GM13977 (cell line): Measurements from ENCODE around the gene BRD8.

Source experiments
- DNase-seq: peaks from one replicate; pipeline ENCODE4 v3.0.0; 2012; ENCODE audit warnings: low spot score
- in situ Hi-C: fragments of 300-500 bp; cut with MboI; formaldehyde crosslinking; loops from one replicate; pipeline ENCODE4 v1.12.0; 2022; ENCODE audit warnings: low sequenced_read_pairs, low pct_unique_long_range_greater_than_20kb, mixed read lengths, inconsistent platforms; ENCODE audit not compliant: unreplicated experiment
- TF ChIP-seq, protein P1 (sequence below): IDR thresholded peaks from 2 replicates; pipeline ENCODE4 v1.5.1; 2012; ENCODE audit warnings: mild to moderate bottlenecking, control low read depth; ENCODE audit not compliant: insufficient read depth; ENCODE audit errors: extremely low read depth, missing control alignments

BRD8 gene

DNA sequence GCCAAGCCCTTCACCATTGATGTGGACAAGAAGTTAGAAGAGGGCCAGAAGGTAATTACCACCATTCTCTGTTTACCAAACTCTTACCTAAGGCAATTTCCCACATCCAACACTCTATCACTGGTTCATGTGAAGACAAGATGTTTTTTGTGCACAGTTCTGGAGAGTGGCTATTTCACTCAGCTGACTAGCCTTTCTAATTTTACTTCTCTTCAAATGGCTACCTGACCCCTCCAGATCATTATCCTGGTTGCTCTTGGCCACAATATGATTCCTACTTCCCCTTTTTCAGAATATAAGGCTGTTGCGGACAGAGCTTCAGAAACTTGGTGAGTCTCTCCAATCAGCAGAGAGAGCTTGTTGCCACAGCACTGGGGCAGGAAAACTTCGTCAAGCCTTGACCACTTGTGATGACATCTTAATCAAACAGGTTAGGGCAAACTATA, 7.6 kb upstream of the BRD8 start:
- in situ Hi-C loops, result loop anchor here (25.0 kb wide), 1 partner anchor 226 kb away; no protein-coding TSS in a partner anchor
- DNase-seq, result no peak
- TF ChIP-seq, protein P1, sequence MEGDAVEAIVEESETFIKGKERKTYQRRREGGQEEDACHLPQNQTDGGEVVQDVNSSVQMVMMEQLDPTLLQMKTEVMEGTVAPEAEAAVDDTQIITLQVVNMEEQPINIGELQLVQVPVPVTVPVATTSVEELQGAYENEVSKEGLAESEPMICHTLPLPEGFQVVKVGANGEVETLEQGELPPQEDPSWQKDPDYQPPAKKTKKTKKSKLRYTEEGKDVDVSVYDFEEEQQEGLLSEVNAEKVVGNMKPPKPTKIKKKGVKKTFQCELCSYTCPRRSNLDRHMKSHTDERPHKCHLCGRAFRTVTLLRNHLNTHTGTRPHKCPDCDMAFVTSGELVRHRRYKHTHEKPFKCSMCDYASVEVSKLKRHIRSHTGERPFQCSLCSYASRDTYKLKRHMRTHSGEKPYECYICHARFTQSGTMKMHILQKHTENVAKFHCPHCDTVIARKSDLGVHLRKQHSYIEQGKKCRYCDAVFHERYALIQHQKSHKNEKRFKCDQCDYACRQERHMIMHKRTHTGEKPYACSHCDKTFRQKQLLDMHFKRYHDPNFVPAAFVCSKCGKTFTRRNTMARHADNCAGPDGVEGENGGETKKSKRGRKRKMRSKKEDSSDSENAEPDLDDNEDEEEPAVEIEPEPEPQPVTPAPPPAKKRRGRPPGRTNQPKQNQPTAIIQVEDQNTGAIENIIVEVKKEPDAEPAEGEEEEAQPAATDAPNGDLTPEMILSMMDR, result no peak

GRCh38 chr5:138182808-138183207, 4.4 kb upstream of the BRD8 start:
- in situ Hi-C loops, result loop anchor here (25.0 kb wide), 1 partner anchor 229 kb away; no protein-coding TSS in a partner anchor
- no peak for DNase-seq
- TF ChIP-seq, protein P1, result no peak

DNA sequence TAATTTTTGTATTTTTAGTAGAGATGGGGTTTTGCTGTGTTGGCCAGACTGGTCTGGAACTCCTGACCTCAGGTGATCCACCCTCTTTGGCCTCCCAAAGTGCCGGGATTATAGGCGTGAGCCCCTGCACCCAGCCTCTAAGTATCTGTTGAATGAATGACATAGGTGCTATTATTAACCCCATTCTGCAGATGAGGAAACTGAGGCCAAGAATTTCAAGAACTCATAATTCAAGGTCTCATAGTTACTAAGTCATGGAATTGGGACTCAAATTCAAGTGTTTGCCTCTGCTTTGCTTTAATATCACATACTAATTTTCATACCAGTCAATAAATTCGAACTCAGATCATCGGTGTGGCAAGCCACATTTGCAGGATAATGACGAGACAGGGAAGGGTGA, 2.4 kb upstream of the BRD8 start:
- in situ Hi-C loops, result loop anchor here (25.0 kb wide), 1 partner anchor 231 kb away; no protein-coding TSS in a partner anchor
- no peak for DNase-seq
- TF ChIP-seq, protein P1, result no peak

GRCh38 chr5:138180183-138180782, 1.9 kb upstream of the BRD8 start:
- DNase-seq, result peak; percentile 51
- in situ Hi-C loops, result loop anchor here (25.0 kb wide), 1 partner anchor 232 kb away; no protein-coding TSS in a partner anchor
- TF ChIP-seq, protein P1, result peak; percentile 65

DNA sequence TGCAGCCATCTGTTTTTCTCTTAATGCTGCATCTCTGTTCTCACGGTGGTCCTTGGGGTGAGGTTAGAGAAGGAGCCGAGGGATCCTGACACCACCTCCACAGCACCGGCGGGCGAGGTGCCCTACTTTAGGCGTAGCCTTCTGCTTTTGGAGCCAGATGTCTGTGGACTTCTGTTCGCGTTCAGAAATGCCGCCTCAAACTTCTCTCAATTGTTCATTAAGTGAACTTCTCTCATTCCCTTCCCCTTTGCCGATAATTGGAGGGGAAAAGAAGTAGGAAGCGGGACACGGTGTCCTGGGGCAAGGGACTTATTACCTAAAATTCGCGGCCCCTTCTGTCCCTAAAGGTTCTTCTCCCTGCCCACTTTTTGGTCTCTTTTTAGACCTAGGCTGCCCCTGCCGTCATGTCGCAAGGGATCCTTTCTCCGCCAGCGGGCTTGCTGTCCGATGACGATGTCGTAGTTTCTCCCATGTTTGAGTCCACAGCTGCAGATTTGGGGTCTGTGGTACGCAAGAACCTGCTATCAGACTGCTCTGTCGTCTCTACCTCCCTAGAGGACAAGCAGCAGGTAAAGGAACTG, 937 bp upstream of the BRD8 start:
- TF ChIP-seq, protein P1, result no peak
- in situ Hi-C loops, result loop anchor here (25.0 kb wide), 1 partner anchor 233 kb away; no protein-coding TSS in a partner anchor
- DNase-seq, result no peak

GRCh38 chr5:138177941-138178515, 402 bp downstream of the BRD8 start:
- peak; percentile 40 for DNase-seq
- TF ChIP-seq, protein P1, result no peak
- in situ Hi-C loops, result loop anchor here (25.0 kb wide), 1 partner anchor 234 kb away; no protein-coding TSS in a partner anchor
